SU-DHL-6 (cell line): ENCODE data around the gene SEC31A.

ENCODE experiments used
- H2AFZ ChIP-seq: fragments of 200-600 bp; sonication (generic); 2 replicates; pipeline ENCODE4 v1.6.1; 2014; ENCODE audit warnings: low read depth, mild to moderate bottlenecking, moderate library complexity, mixed read lengths, antibody characterized with exemption, low read length; ENCODE audit not compliant: severe bottlenecking
- H3F3A ChIP-seq: fragments of 200-600 bp; shearing (Covaris generic); 2 replicates; pipeline ENCODE4 v1.6.0; 2016; ENCODE audit warnings: antibody characterized with exemption, mild to moderate bottlenecking; ENCODE audit not compliant: insufficient read depth
- H3K27ac ChIP-seq: fragments of 200-600 bp; sonication (generic); 2 replicates; pipeline ENCODE4 v1.5.1; 2016; ENCODE audit warnings: low read depth, mild to moderate bottlenecking, low read length, moderate library complexity, mixed read lengths
- H3K27me3 ChIP-seq: fragments of 200-600 bp; sonication (generic), shearing (Covaris generic); 2 replicates; pipeline ENCODE4 v1.6.0; 2014; ENCODE audit warnings: mild to moderate bottlenecking, low read length
- H3K36me3 ChIP-seq: fragments of 200-600 bp; sonication (generic); 2 replicates; pipeline ENCODE4 v1.6.1; 2014; ENCODE audit warnings: mild to moderate bottlenecking, low read length, mixed read lengths
- H3K4me2 ChIP-seq: fragments of 300-600, 200-600 bp; shearing (Covaris generic), sonication (generic); 2 replicates; pipeline ENCODE4 v1.6.0; 2014; ENCODE audit warnings: low read length, low read depth, mild to moderate bottlenecking; ENCODE audit not compliant: poor library complexity, severe bottlenecking
- H3K4me3 ChIP-seq: fragments of 200-600 bp; sonication (generic); 2 replicates; pipeline ENCODE4 v1.5.1; 2014; ENCODE audit warnings: antibody characterized with exemption, low read length, mild to moderate bottlenecking, mixed read lengths; ENCODE audit not compliant: insufficient read depth, poor library complexity, severe bottlenecking
- H3K79me2 ChIP-seq: fragments of 200-600 bp; sonication (generic); 2 replicates; pipeline ENCODE4 v1.6.1; 2014; ENCODE audit warnings: mild to moderate bottlenecking, low read length, moderate library complexity; ENCODE audit not compliant: insufficient read depth
- H3K9ac ChIP-seq: fragments of 200-600 bp; sonication (generic); 2 replicates; pipeline ENCODE4 v1.7.0; 2014; ENCODE audit warnings: mild to moderate bottlenecking, low read length
- H3K9me2 ChIP-seq: fragments of 200-600 bp; sonication (generic); replicated peaks from 2 replicates; pipeline ENCODE4 v1.6.1; 2014; ENCODE audit warnings: low read length; ENCODE audit not compliant: insufficient read depth
- H3K9me3 ChIP-seq: fragments of 200-600 bp; sonication (generic); 2 replicates; pipeline ENCODE4 v1.6.1; 2014; ENCODE audit warnings: low read length, mixed read lengths; ENCODE audit not compliant: insufficient read depth
- H4K20me1 ChIP-seq: fragments of 200-600 bp; sonication (generic); 2 replicates; pipeline ENCODE4 v1.6.1; 2014; ENCODE audit warnings: low read depth, mild to moderate bottlenecking, antibody characterized with exemption, low read length, moderate library complexity, mixed read lengths
- CTCF ChIP-seq: fragments of 200-600 bp; sonication (generic); IDR thresholded peaks from one replicate; pipeline ENCODE4 v1.5.1; 2017; ENCODE audit warnings: antibody characterized with exemption, mild to moderate bottlenecking, low read length, moderate library complexity; ENCODE audit not compliant: insufficient read depth, poor library complexity, severe bottlenecking
- EZH2phosphoT487 ChIP-seq: fragments of 200-600 bp; sonication (generic), shearing (Covaris generic); conservative IDR thresholded peaks from 2 replicates; pipeline ENCODE4 v1.6.1; 2018; ENCODE audit warnings: mild to moderate bottlenecking, antibody characterized with exemption, low read length, moderate library complexity, mixed read lengths

SEC31A gene

GRCh38 chr4:82773057-82773456, 117.9 kb downstream of the SEC31A start:
- H3K27me3 ChIP-seq: no peaks in the 10 kb centered on the region
- no peaks in the 10 kb centered on the region for H3K9me3 ChIP-seq
- H4K20me1 ChIP-seq: no peaks in the 10 kb centered on the region
- no peak overlapping the region for H3K27ac ChIP-seq
- no peak overlapping the region for H2AFZ ChIP-seq
- no peaks in the 10 kb centered on the region for H3K36me3 ChIP-seq
- H3K9ac ChIP-seq: no peak overlapping the region
- no peak overlapping the region for H3K4me2 ChIP-seq
- no peaks in the 10 kb centered on the region for H3K79me2 ChIP-seq
- H3F3A ChIP-seq: no peaks in the 10 kb centered on the region
- no peak overlapping the region for H3K4me3 ChIP-seq
- no peak for TF ChIP-seq EZH2phosphoT487
- no peak for TF ChIP-seq CTCF
- no peaks in the 10 kb centered on the region for H3K9me2 ChIP-seq

GRCh38 chr4:82770607-82771006, 120.3 kb downstream of the SEC31A start:
- no peaks in the 10 kb centered on the region for H3K9me2 ChIP-seq
- no peaks in the 10 kb centered on the region for H3K79me2 ChIP-seq
- no peaks in the 10 kb centered on the region for H3K27me3 ChIP-seq
- no peak overlapping the region for H2AFZ ChIP-seq
- H3K9ac ChIP-seq: no peak overlapping the region
- TF ChIP-seq EZH2phosphoT487: no peak
- no peak for TF ChIP-seq CTCF
- no peak overlapping the region for H3K4me2 ChIP-seq
- H3K9me3 ChIP-seq: no peaks in the 10 kb centered on the region
- H3K27ac ChIP-seq: no peak overlapping the region
- H3K36me3 ChIP-seq: no peaks in the 10 kb centered on the region
- no peak overlapping the region for H3K4me3 ChIP-seq
- H3F3A ChIP-seq: no peaks in the 10 kb centered on the region
- no peaks in the 10 kb centered on the region for H4K20me1 ChIP-seq
